ENCODE measurements around the gene ACKR2.

DNA sequence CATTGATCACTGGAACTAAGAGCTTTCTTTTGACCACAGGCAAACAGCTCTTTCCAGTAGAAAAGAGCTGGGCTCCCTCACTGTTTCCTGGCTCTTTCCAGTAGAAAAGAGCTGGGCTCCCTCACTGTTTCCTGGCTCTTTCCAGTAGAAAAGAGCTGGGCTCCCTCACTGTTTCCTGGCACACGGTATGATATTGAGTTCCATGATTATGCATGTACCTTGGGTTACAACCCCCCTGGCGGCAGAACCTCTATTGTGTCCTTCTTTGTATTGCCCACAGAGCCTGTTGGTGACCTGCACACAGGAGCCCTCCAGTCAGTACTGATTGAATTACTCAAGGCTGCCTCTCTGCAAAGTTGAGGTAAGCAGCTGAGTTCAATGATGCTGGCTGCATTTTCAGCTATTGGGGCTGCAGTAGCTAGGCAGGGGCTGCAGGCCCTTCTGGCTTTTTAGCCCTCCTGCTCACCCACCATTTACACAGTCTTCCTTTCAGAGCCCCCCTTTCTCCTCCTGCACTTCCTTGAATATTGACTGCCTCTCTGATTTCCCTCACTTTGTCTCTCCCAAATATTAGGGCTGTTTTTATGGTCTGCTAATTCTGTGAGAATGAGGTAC lies 10.2 kb downstream of the ACKR2 start:
- TF ChIP-seq, protein P1, sequence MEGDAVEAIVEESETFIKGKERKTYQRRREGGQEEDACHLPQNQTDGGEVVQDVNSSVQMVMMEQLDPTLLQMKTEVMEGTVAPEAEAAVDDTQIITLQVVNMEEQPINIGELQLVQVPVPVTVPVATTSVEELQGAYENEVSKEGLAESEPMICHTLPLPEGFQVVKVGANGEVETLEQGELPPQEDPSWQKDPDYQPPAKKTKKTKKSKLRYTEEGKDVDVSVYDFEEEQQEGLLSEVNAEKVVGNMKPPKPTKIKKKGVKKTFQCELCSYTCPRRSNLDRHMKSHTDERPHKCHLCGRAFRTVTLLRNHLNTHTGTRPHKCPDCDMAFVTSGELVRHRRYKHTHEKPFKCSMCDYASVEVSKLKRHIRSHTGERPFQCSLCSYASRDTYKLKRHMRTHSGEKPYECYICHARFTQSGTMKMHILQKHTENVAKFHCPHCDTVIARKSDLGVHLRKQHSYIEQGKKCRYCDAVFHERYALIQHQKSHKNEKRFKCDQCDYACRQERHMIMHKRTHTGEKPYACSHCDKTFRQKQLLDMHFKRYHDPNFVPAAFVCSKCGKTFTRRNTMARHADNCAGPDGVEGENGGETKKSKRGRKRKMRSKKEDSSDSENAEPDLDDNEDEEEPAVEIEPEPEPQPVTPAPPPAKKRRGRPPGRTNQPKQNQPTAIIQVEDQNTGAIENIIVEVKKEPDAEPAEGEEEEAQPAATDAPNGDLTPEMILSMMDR (optimal IDR thresholded peaks at IDR 0.05 in 1 of 3, IDR thresholded peaks at IDR 0.05 in 1 of 3, conservative IDR thresholded peaks at IDR 0.05 in 1 of 3; ENCODE audit: extremely low read depth in 1 of 3, insufficient read depth in 2 of 3, low read length in 3 of 3), result no peak
- TF ChIP-seq EZH2 (IDR thresholded peaks at IDR 0.05; ENCODE audit: low read length), result no peak

Measured in keratinocyte (primary cell).